CD4-positive, alpha-beta memory T cell (primary cell): ENCODE results near the gene ACTN3. TPM values are rescaled to one million over a fixed set of nuclear protein-coding genes. Genes with fewer than 3 reads are reported as not detected.
"Not testable (repeated sequence)": the region's sequence is repeated elsewhere in the genome, so short reads cannot be mapped to it uniquely, and the experiment has no call there.

Experiments
- CTCF ChIA-PET: fragments of 350-600 bp; sonication (Branson Sonifier 250); formaldehyde crosslinking; loops from one replicate; lab custom pipeline; 2021; ENCODE audit warnings: inconsistent platforms; ENCODE audit not compliant: partially characterized antibody; lab: Charles Lee
- POLR2A ChIA-PET: fragments of 350-600 bp; sonication (Branson Sonifier 250); formaldehyde crosslinking; loops from one replicate; lab custom pipeline; 2021; ENCODE audit not compliant: partially characterized antibody; lab: Charles Lee
- DNase-seq, 5 donors: peaks; one replicate each; pipeline versions ENCODE4 v3.0.0 to v3.0.0-alpha.2; 2020 to 2022; ENCODE audit warnings: mixed read lengths in 1 of 5
- H3K27ac ChIP-seq: one replicate; pipeline ENCODE4 v1.7.0; 2013; ENCODE audit warnings: low read depth, low read length
- H3K27me3 ChIP-seq: 2 replicates; pipeline ENCODE4 v1.7.0; 2013; ENCODE audit warnings: mild to moderate bottlenecking, low read length, moderate library complexity; ENCODE audit not compliant: insufficient read depth
- H3K36me3 ChIP-seq: 2 replicates; pipeline ENCODE4 v1.7.0; 2013; ENCODE audit warnings: mild to moderate bottlenecking, low read length, moderate library complexity; ENCODE audit not compliant: insufficient read depth
- H3K4me1 ChIP-seq: 2 replicates; pipeline ENCODE4 v1.7.0; 2013; ENCODE audit warnings: mild to moderate bottlenecking, low read length, moderate library complexity; ENCODE audit not compliant: insufficient read depth
- H3K4me3 ChIP-seq, 2 donors: one replicate each; pipeline ENCODE4 v1.7.0; 2013; ENCODE audit warnings: low read length in 2 of 2, mild to moderate bottlenecking in 1 of 2
- H3K9me3 ChIP-seq, 2 donors: one replicate each; pipeline ENCODE4 v1.7.0; 2013; ENCODE audit warnings: low read length in 2 of 2, control low read depth in 1 of 2; ENCODE audit not compliant: control insufficient read depth in 1 of 2
- H3K27ac Mint-ChIP-seq, 7 donors: one replicate each; pipeline ENCODE4 v1.8.0; 2020 to 2021; ENCODE audit warnings: mixed read lengths in 7 of 7, mild to moderate bottlenecking in 6 of 7, inconsistent platforms in 3 of 7, moderate library complexity in 3 of 7
- H3K27me3 Mint-ChIP-seq, 2 donors: one replicate each; pipeline ENCODE4 v1.8.0; 2020 to 2021; ENCODE audit warnings: mixed read lengths in 2 of 2
- H3K36me3 Mint-ChIP-seq, 2 donors: one replicate each; pipeline ENCODE4 v1.8.0; 2020 to 2021; ENCODE audit warnings: mixed read lengths in 2 of 2, inconsistent platforms in 1 of 2, mild to moderate bottlenecking in 1 of 2
- H3K4me1 Mint-ChIP-seq, 4 donors: one replicate each; pipeline ENCODE4 v1.8.0; 2020 to 2021; ENCODE audit warnings: mixed read lengths in 4 of 4, mild to moderate bottlenecking in 1 of 4
- H3K4me3 Mint-ChIP-seq, 8 donors: one replicate each; pipeline ENCODE4 v1.8.0; 2020 to 2021; ENCODE audit warnings: mixed read lengths in 8 of 8, mild to moderate bottlenecking in 7 of 8, moderate library complexity in 6 of 8, inconsistent platforms in 3 of 8
- H3K9me3 Mint-ChIP-seq, 8 donors: one replicate each; pipeline ENCODE4 v1.8.0; 2020 to 2021; ENCODE audit warnings: mixed read lengths in 8 of 8, mild to moderate bottlenecking in 5 of 8, inconsistent platforms in 3 of 8, moderate library complexity in 1 of 8
- intact Hi-C: fragments of 100-400 bp; cut with micrococcal nuclease; formaldehyde crosslinking; loops from one replicate; pipeline ENCODE4 v1.15.1; 2023
- polyA plus RNA-seq, 2 donors: library from polyadenylated mRNA; unstranded; fragments of 300-500 nt; fragmentation: Illumina TruSeq; gene quantifications; one replicate each; pipeline ENCODE4 v1.2.3, GENCODE V29; 2021
- total RNA-seq, 2 experiments: library from RNA; stranded (reverse); gene quantifications; one replicate each; pipeline ENCODE4 v1.2.3, GENCODE V29; 2021

The ACTN3 gene
- total and polyA plus RNA-seq, 4 experiments from 2014 or later, result 0.17 to 0.20 TPM; not detected in 2

GRCh38 chr11:66543263-66544107 is 3.2 kb upstream of the ACTN3 start:
- H3K27ac Mint-ChIP-seq, result peak overlapping the region; percentile 67 to 98 (median 89)
- H3K4me3 Mint-ChIP-seq, result peak overlapping the region; percentile 49 to 81 (median 72)
- H3K27me3 Mint-ChIP-seq, result no peaks in the 10 kb centered on the region
- intact Hi-C loops, result loop anchor here (1.0 to 2.0 kb wide), 2 partner anchors 65 to 73 kb away; partner anchors contain the start of gene RBM14
- peaks cover 35% of the 10 kb centered on the region for H3K4me1 ChIP-seq
- peaks cover 27 to 37% of the 10 kb centered on the region in 2 donors for H3K36me3 Mint-ChIP-seq
- H3K27ac ChIP-seq, result peak overlapping the region; percentile 57
- ChIA-PET POLR2A (interaction anchor here (0.7 to 4.1 kb wide), 8 partner anchors 25 to 300 kb away, joined by 3 to 44 read pairs (median 4); partner anchors contain the start of genes BBS1, CTSF, DPP3 and RBM14), CTCF (interaction anchor here (1.0 to 1.8 kb wide), 4 partner anchors 26 to 135 kb away, joined by 3 to 5 read pairs (median 4); partner anchors contain the start of genes RBM4 and RBM4B)
- peaks cover 22 to 54% (median 34%) of the 10 kb centered on the region in 4 donors for H3K4me1 Mint-ChIP-seq
- H3K4me3 ChIP-seq, result peak overlapping the region; percentile 11 to 26
- no peaks in the 10 kb centered on the region for H3K36me3 ChIP-seq
- no peaks in the 10 kb centered on the region for H3K9me3 Mint-ChIP-seq
- no peaks in the 10 kb centered on the region for H3K27me3 ChIP-seq
- peak; percentile 66 to 78 (median 72) for DNase-seq
- no peaks in the 10 kb centered on the region for H3K9me3 ChIP-seq

GRCh38 chr11:66544952-66545351 is 1.8 kb upstream of the ACTN3 start:
- H3K9me3 ChIP-seq, H3K36me3 ChIP-seq, H3K9me3 Mint-ChIP-seq, DNase-seq, H3K27me3 ChIP-seq, H3K27me3 Mint-ChIP-seq: not testable (repeated sequence)
- Histone ChIP-seq H3K4me1 (peaks cover 35% of the 10 kb centered on the region), H3K27ac (peak overlapping the region; percentile 82), H3K4me3 (peak overlapping the region; percentile 82 to 84)
- H3K4me3 Mint-ChIP-seq, result peak overlapping the region; percentile 85 to 96 (median 90)
- ChIA-PET POLR2A (interaction anchor here (0.6 to 4.1 kb wide), 14 partner anchors 15 to 695 kb away, joined by 3 to 44 read pairs (median 7); partner anchors contain the start of genes BBS1, CCDC87, CCS and CTSF), CTCF (interaction anchor here (0.9 to 2.9 kb wide), 3 partner anchors 35 to 133 kb away, joined by 5 to 17 read pairs (median 11); partner anchors contain the start of genes MRPL11 and RBM4B)
- peaks cover 22 to 59% (median 34%) of the 10 kb centered on the region in 4 donors for H3K4me1 Mint-ChIP-seq
- intact Hi-C loops, result loop anchor here (1.0 to 2.0 kb wide), 2 partner anchors 66 to 71 kb away; partner anchors contain the start of gene RBM14
- H3K27ac Mint-ChIP-seq, result peak overlapping the region; percentile 67 to 98 (median 92)
- H3K36me3 Mint-ChIP-seq, result peaks cover 23 to 30% of the 10 kb centered on the region in 2 donors

DNA sequence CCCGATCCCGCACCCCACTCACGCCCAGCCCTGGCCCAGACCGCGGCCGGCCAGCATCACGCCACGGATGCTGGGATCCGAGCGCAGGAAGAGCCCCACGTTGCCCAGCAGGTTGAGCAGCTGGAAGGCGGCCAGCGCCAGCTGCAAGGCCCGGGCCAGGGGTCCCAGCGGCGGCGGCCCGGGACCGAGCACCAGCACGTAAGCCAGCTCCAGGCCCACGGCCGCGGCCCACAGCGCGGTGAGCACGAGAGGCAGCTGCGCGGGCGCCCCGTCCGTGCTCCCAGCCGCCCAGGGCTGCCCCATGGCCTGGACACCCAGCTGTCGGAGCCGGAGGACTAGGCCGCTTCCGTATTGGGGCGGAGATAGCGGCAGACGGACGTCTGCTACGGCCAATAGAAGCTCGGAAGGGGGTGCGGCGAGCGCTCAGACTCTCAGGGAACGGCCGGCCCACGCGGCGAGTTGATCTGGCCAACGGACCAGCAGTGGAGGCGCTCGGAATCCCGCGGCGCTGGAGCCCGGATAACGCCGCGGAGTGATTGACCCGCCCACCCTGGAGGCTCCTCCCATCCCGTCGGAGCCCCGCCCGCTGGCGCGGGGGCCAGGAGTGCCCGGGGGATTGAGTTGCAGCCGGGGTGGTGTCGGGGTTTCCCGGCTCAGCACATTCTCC is 869 bp upstream of the ACTN3 start, which contains the start of gene ZDHHC24:
Gene ZDHHC24 (minus strand): TSS at position 348 of the 667 bp plus-strand sequence. CDS start 45 bp downstream, at position 303.
- intact Hi-C loops, result loop anchor here (1.0 to 2.0 kb wide), 3 partner anchors 47 to 132 kb away; partner anchors contain the start of genes CCDC87 and CCS
- H3K4me1 Mint-ChIP-seq, result peaks cover 22 to 59% (median 34%) of the 10 kb centered on the region in 4 donors
- Histone ChIP-seq H3K4me1 (peaks cover 35% of the 10 kb centered on the region), H3K9me3 (no peaks in the 10 kb centered on the region), H3K27ac (peak within 1 kb of the TSS; percentile 82), H3K4me3 (peak within 1 kb of the TSS; percentile 82 to 84), H3K36me3 (no peaks in the 10 kb centered on the region), H3K27me3 (no peaks in the 10 kb centered on the region)
- H3K27ac Mint-ChIP-seq, result peak within 1 kb of the TSS; percentile 67 to 98 (median 92)
- no peaks in the 10 kb centered on the region for H3K27me3 Mint-ChIP-seq
- DNase-seq, result peak; percentile 79 to 86 (median 82)
- ChIA-PET CTCF (interaction anchor here (0.9 to 2.9 kb wide), 3 partner anchors 34 to 132 kb away, joined by 5 to 17 read pairs (median 11); partner anchors contain the start of genes MRPL11 and RBM4B), POLR2A (interaction anchor here (0.6 to 4.1 kb wide), 26 partner anchors 9 to 694 kb away, joined by 3 to 44 read pairs (median 5); partner anchors contain the start of genes BBS1, CCDC87, CCS and CTSF)
- no peaks in the 10 kb centered on the region for H3K9me3 Mint-ChIP-seq
- peak within 1 kb of the TSS; percentile 85 to 96 (median 92) for H3K4me3 Mint-ChIP-seq
- peaks cover 23 to 30% of the 10 kb centered on the region in 2 donors for H3K36me3 Mint-ChIP-seq

- POLR2A ChIA-PET, result interaction anchor here (0.9 to 4.1 kb wide), 12 partner anchors 7 to 296 kb away, joined by 3 to 44 read pairs (median 7); partner anchors contain the start of genes BBS1, PELI3, RBM14 and RBM4
- Histone ChIP-seq H3K27me3 (no peaks in the 10 kb centered on the region), H3K36me3 (no peaks in the 10 kb centered on the region), H3K4me3 (no peak overlapping the region), H3K9me3 (no peaks in the 10 kb centered on the region), H3K27ac (peak overlapping the region; percentile 82), H3K4me1 (peaks cover 35% of the 10 kb centered on the region)
- Mint-ChIP-seq H3K4me3 (peak overlapping the region; percentile 85 to 93 (median 87)), H3K27me3 (no peaks in the 10 kb centered on the region), H3K27ac (peak overlapping the region in 4 of 7 donors; percentile 23 to 85 (median 56)), H3K9me3 (no peaks in the 10 kb centered on the region), H3K36me3 (peaks cover 13 to 23% of the 10 kb centered on the region in 2 donors), H3K4me1 (peaks cover 17 to 50% (median 29%) of the 10 kb centered on the region in 4 donors)
- intact Hi-C loops, result loop anchor here (1.0 kb wide), 2 partner anchors 46 to 131 kb away; partner anchors contain the start of genes CCDC87 and CCS
- CTCF ChIA-PET, result interaction anchor here (2.1 to 2.9 kb wide), 2 partner anchors 33 to 131 kb away, joined by 11 to 17 read pairs; partner anchors contain the start of gene RBM4B
- DNase-seq, result no peak
These were observed 411 bp downstream of the ACTN3 start for GRCh38 chr11:66546966-66547661.

- ChIA-PET POLR2A (interaction anchor here (2.5 to 4.1 kb wide), 3 partner anchors 91 to 296 kb away, joined by 7 to 44 read pairs (median 23); partner anchors contain the start of genes RBM4, RBM4B and RCE1), CTCF (interaction anchor here (2.9 kb wide), 1 partner anchor 130 kb away, joined by 17 read pairs; the partner anchor contains the start of gene RBM4B)
- no peaks in the 10 kb centered on the region for H3K9me3 Mint-ChIP-seq
- Histone ChIP-seq H3K36me3 (no peaks in the 10 kb centered on the region), H3K4me3 (no peak overlapping the region), H3K27me3 (no peaks in the 10 kb centered on the region), H3K4me1 (peaks cover 35% of the 10 kb centered on the region), H3K9me3 (no peaks in the 10 kb centered on the region), H3K27ac (no peak overlapping the region)
- H3K36me3 Mint-ChIP-seq, result peaks cover 8 to 18% of the 10 kb centered on the region in 2 donors
- H3K4me3 Mint-ChIP-seq, result peak overlapping the region in 1 of 8 donors; percentile 36
- peaks cover 15 to 45% (median 25%) of the 10 kb centered on the region in 4 donors for H3K4me1 Mint-ChIP-seq
- H3K27ac Mint-ChIP-seq, result no peak overlapping the region
- H3K27me3 Mint-ChIP-seq, result no peaks in the 10 kb centered on the region
- intact Hi-C loops, result no loop called here
- no peak for DNase-seq
These were observed 933 bp downstream of the ACTN3 start for GRCh38 chr11:66547662-66548009.

- ChIA-PET CTCF (no interaction called here), POLR2A (interaction anchor here (3.7 kb wide), 1 partner anchor 91 kb away, joined by 23 read pairs; the partner anchor contains the start of gene RBM4)
- Histone ChIP-seq H3K9me3 (no peaks in the 10 kb centered on the region), H3K27ac (no peak overlapping the region), H3K4me3 (no peak overlapping the region), H3K4me1 (peaks cover 34% of the 10 kb centered on the region), H3K27me3 (no peaks in the 10 kb centered on the region), H3K36me3 (no peaks in the 10 kb centered on the region)
- Mint-ChIP-seq H3K36me3 (peaks cover 4 to 14% of the 10 kb centered on the region in 2 donors), H3K27me3 (no peaks in the 10 kb centered on the region), H3K4me3 (peak overlapping the region in 2 of 8 donors; percentile 25 to 36), H3K9me3 (no peaks in the 10 kb centered on the region), H3K4me1 (peaks cover 12 to 41% (median 23%) of the 10 kb centered on the region in 4 donors), H3K27ac (peak overlapping the region in 2 of 7 donors; percentile 39 to 72)
- intact Hi-C loops, result no loop called here
- no peak for DNase-seq
These were observed 1.3 kb downstream of the ACTN3 start for GRCh38 chr11:66548041-66548440.
